Measurements from ENCODE around the gene NRP1. TPM values are rescaled to one million over a fixed set of nuclear protein-coding genes. Genes with fewer than 3 reads are reported as not detected.

NRP1 gene
- total and polyA plus RNA-seq, 2 of the 8 experiments (the other 6 are each of a cell fraction or from before 2014, with no cell fraction given): 1.2 to 2.1 TPM

GRCh38 chr10:33254556-33255160 lies 79.8 kb downstream of the NRP1 start:
- H2BK12ac ChIP-seq (ENCODE audit: low read depth, low read length): no peak overlapping the region
- WGBS, 2 experiments (ENCODE audit: extremely low coverage in 1 of 2, insufficient coverage in 1 of 2, insufficient read length in 1 of 2, insufficient replicate concordance in 2 of 2, low coverage in 1 of 2, low lambda C conversion rate in 2 of 2, missing lambda C conversion rate in 1 of 2): 79% methylated on average over 3 of the region's 3 CpGs; no CpG with 5 or more reads in 1 of the 2 experiments
- H3K36me3 ChIP-seq (ENCODE audit: control insufficient read depth in 2 of 4, insufficient read depth in 4 of 4, low read length in 3 of 4): no peaks in the 10 kb centered on the region
- no peak overlapping the region for H3K4me3 ChIP-seq (ENCODE audit: extremely low read depth in 1 of 4, insufficient read depth in 2 of 4, low read depth in 3 of 4, low read length in 4 of 4)
- H4K91ac ChIP-seq (replicated peaks; ENCODE audit: insufficient read length, low read length): no peak overlapping the region
- no peak overlapping the region for H3K4ac ChIP-seq (replicated peaks; ENCODE audit: insufficient read length, low read depth, low read length)
- H4K8ac ChIP-seq (ENCODE audit: extremely low read depth, insufficient read depth, low read length): no peak overlapping the region
- no peaks in the 10 kb centered on the region for H3K79me2 ChIP-seq (ENCODE audit: control insufficient read depth in 1 of 2, insufficient read depth in 2 of 2, low read length in 2 of 2)
- H3K9ac ChIP-seq (replicated peaks in 1 of 4; ENCODE audit: extremely low read depth in 1 of 4, low read depth in 3 of 4, low read length in 3 of 4): no peak overlapping the region
- no peaks in the 10 kb centered on the region for H4K20me1 ChIP-seq (replicated peaks in 1 of 2; ENCODE audit: control insufficient read depth in 1 of 2, insufficient read depth in 2 of 2, low read length in 2 of 2)
- H3K27ac ChIP-seq (ENCODE audit: low read depth, low read length): no peak overlapping the region
- H3K18ac ChIP-seq (ENCODE audit: extremely low read depth, low read length): no peak overlapping the region
- no peak for DNase-seq (ENCODE audit: low read depth in 1 of 2, low spot score in 2 of 2)
- H3K23ac ChIP-seq (ENCODE audit: insufficient read length): no peak overlapping the region
- H2BK120ac ChIP-seq (replicated peaks; ENCODE audit: low read depth, low read length): no peak overlapping the region
- H2BK20ac ChIP-seq (ENCODE audit: low read length): no peak overlapping the region
- no peak for FAIRE-seq
- H2AFZ ChIP-seq (ENCODE audit: low read length): no peak overlapping the region
- no peak overlapping the region for H2BK15ac ChIP-seq (ENCODE audit: low read length)
- H4K5ac ChIP-seq (ENCODE audit: insufficient read length, low read depth, low read length): no peak overlapping the region
- no peaks in the 10 kb centered on the region for H3K23me2 ChIP-seq (ENCODE audit: low read depth, low read length)
- no peaks in the 10 kb centered on the region for H3K9me3 ChIP-seq (ENCODE audit: insufficient read depth in 2 of 2, low read depth in 1 of 2, low read length in 1 of 2)
- no peak overlapping the region for H3K4me2 ChIP-seq (ENCODE audit: insufficient read depth in 1 of 2, low read depth in 2 of 2, low read length in 2 of 2)
- no peaks in the 10 kb centered on the region for H3K27me3 ChIP-seq (replicated peaks in 1 of 4; ENCODE audit: control insufficient read depth in 3 of 4, extremely low read depth in 1 of 4, insufficient read depth in 3 of 4, low read length in 3 of 4)
- no peak overlapping the region for H3K14ac ChIP-seq (ENCODE audit: insufficient read length)
- no peak overlapping the region for H2BK5ac ChIP-seq (ENCODE audit: low read depth, low read length)
- H3K79me1 ChIP-seq (ENCODE audit: low read depth, low read length): no peaks in the 10 kb centered on the region
- peaks cover 0 to 3% (median 0%) of the 10 kb centered on the region in 4 experiments; a peak in 1 of 7 replicates for H3K4me1 ChIP-seq (replicated peaks in 1 of 4; ENCODE audit: control insufficient read depth in 3 of 4, insufficient read depth in 4 of 4, low read length in 3 of 4)
- no peak overlapping the region for H3K56ac ChIP-seq (replicated peaks; ENCODE audit: insufficient read length, low read depth, low read length)
- POLR2A ChIA-PET (ENCODE audit: partially characterized antibody): no interaction called here
- CTCF ChIA-PET (ENCODE audit: partially characterized antibody): no interaction called here
- no peak overlapping the region for H2AK5ac ChIP-seq (ENCODE audit: low read depth, low read length)
- TF ChIP-seq EZH2 (IDR thresholded peaks at IDR 0.05; ENCODE audit: low read depth, low read length, severe bottlenecking): no peak
- no peak for TF ChIP-seq POLR2AphosphoS5 (IDR thresholded peaks at IDR 0.05; ENCODE audit: low read depth, low read length)
- TF ChIP-seq, protein P1, sequence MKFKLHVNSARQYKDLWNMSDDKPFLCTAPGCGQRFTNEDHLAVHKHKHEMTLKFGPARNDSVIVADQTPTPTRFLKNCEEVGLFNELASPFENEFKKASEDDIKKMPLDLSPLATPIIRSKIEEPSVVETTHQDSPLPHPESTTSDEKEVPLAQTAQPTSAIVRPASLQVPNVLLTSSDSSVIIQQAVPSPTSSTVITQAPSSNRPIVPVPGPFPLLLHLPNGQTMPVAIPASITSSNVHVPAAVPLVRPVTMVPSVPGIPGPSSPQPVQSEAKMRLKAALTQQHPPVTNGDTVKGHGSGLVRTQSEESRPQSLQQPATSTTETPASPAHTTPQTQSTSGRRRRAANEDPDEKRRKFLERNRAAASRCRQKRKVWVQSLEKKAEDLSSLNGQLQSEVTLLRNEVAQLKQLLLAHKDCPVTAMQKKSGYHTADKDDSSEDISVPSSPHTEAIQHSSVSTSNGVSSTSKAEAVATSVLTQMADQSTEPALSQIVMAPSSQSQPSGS (IDR thresholded peaks at IDR 0.05; ENCODE audit: low read length): no peak
- TF ChIP-seq NRF1 (IDR thresholded peaks at IDR 0.05; ENCODE audit: low read depth, low read length): no peak
- TF ChIP-seq SRF (IDR thresholded peaks at IDR 0.05; ENCODE audit: low read depth, low read length): no peak
- TF ChIP-seq TAF1 (IDR thresholded peaks at IDR 0.05; ENCODE audit: low read depth, low read length): no peak
- no peak for TF ChIP-seq SUZ12 (IDR thresholded peaks at IDR 0.05; ENCODE audit: low read length)
- no peak for TF ChIP-seq KDM5A (IDR thresholded peaks at IDR 0.05; ENCODE audit: low read length)
- no peak for TF ChIP-seq BRCA1 (IDR thresholded peaks at IDR 0.05; ENCODE audit: low read depth, low read length)
- no peak for TF ChIP-seq MAFK (IDR thresholded peaks at IDR 0.05; ENCODE audit: low read depth, low read length)
- TF ChIP-seq PHF8 (conservative IDR thresholded peaks at IDR 0.05; ENCODE audit: low read depth, low read length): no peak
- no peak for TF ChIP-seq SAP30 (IDR thresholded peaks at IDR 0.05; ENCODE audit: insufficient read depth, insufficient replicate concordance, low read length)
- no peak for TF ChIP-seq EGR1 (IDR thresholded peaks at IDR 0.05; ENCODE audit: borderline replicate concordance, low read depth, low read length)
